H1 (cell line): ENCODE measurements around the gene UBE3A. TPM values are rescaled to one million over a fixed set of nuclear protein-coding genes. Genes with fewer than 3 reads are reported as not detected.

Source experiments
- SRF ChIP-seq: IDR thresholded peaks from 2 replicates; pipeline ENCODE4 v1.6.1; 2011; ENCODE audit warnings: mild to moderate bottlenecking, low read depth, low read length, moderate library complexity
- polyA plus RNA-seq, 7 experiments: library from polyadenylated mRNA; depleted of rRNA in 3 of 7; stranded (reverse) in 5 of 7; unstranded in 2 of 7; fragments of >200 nt in 5 of 7; fragments of 200-250 nt in 2 of 7; gene quantifications; 1 replicate in 5 of 7; 2 replicates in 1 of 7; 4 replicates in 1 of 7; pipeline versions ENCODE4 v1.2.1 to v1.2.3, GENCODE V29; 2011 to 2013; ENCODE audit warnings: missing spikeins in 2 of 7, mixed read lengths in 2 of 7
- total RNA-seq: library from RNA; stranded (reverse); fragmentation: NEBNext Ultra II Directional; extraction: Animal tissue kit (Norgen Biotek cat#: 25700); gene quantifications from 2 replicates; pipeline ENCODE4 v1.2.1, GENCODE V29; 2021

Gene UBE3A
- total and polyA plus RNA-seq, 2 of the 8 experiments (the other 6 are each of a cell fraction or from before 2014, with no cell fraction given): 13.8 to 110 TPM

- no peak for TF ChIP-seq SRF
- TF ChIP-seq, all 59 proteins: peak for 0
These were observed 2.3 kb upstream of the UBE3A start (continued) for GRCh38 chr15:25441111-25441510.
